Neuron (in vitro differentiated cells): Measurements from ENCODE around the gene PERM1.

Experiments used
- H2AFZ ChIP-seq: one replicate; pipeline ENCODE4 v1.6.1; 2013; ENCODE audit warnings: low read depth, mild to moderate bottlenecking, inconsistent platforms, low read length, moderate library complexity
- H3K27me3 ChIP-seq: one replicate; pipeline ENCODE4 v1.6.1; 2013; ENCODE audit warnings: low read length; ENCODE audit not compliant: insufficient read depth
- H3K36me3 ChIP-seq: one replicate; pipeline ENCODE4 v1.6.1; 2013; ENCODE audit warnings: low read length; ENCODE audit not compliant: insufficient read depth
- H3K4me1 ChIP-seq: one replicate; pipeline ENCODE4 v1.6.1; 2013; ENCODE audit warnings: low read length; ENCODE audit not compliant: insufficient read depth
- H3K4me3 ChIP-seq: 2 replicates; pipeline ENCODE4 v1.5.1; 2013; ENCODE audit warnings: mild to moderate bottlenecking, low read length, moderate library complexity
- H3K9me3 ChIP-seq: one replicate; pipeline ENCODE4 v1.6.1; 2013; ENCODE audit warnings: low read length

PERM1 gene

GRCh38 chr1:1006305-1007159, 24.6 kb upstream of the PERM1 start:
- Histone ChIP-seq H3K4me1 (peaks cover 29% of the 10 kb centered on the region), H3K27me3 (no peaks in the 10 kb centered on the region), H3K36me3 (peaks cover 2% of the 10 kb centered on the region), H3K4me3 (no peak overlapping the region), H3K9me3 (no peaks in the 10 kb centered on the region), H2AFZ (no peak overlapping the region)

- no peak overlapping the region for H2AFZ ChIP-seq
- H3K4me1 ChIP-seq = peaks cover 29% of the 10 kb centered on the region
- H3K36me3 ChIP-seq = peaks cover 2% of the 10 kb centered on the region
- H3K4me3 ChIP-seq = no peak overlapping the region
- H3K27me3 ChIP-seq = no peaks in the 10 kb centered on the region
- H3K9me3 ChIP-seq = no peaks in the 10 kb centered on the region
Measured at GRCh38 chr1:1005774-1006304, 23.9 kb upstream of the PERM1 start.

- no peaks in the 10 kb centered on the region for H3K27me3 ChIP-seq
- H3K9me3 ChIP-seq = no peaks in the 10 kb centered on the region
- H3K4me3 ChIP-seq = peak overlapping the region; percentile 34
Measured at GRCh38 chr1:1004780-1005697, 23.1 kb upstream of the PERM1 start.

GRCh38 chr1:1004420-1004779, 22.5 kb upstream of the PERM1 start:
- Histone ChIP-seq H3K4me1 (peaks cover 29% of the 10 kb centered on the region), H3K4me3 (no peak overlapping the region), H3K27me3 (no peaks in the 10 kb centered on the region), H3K9me3 (no peaks in the 10 kb centered on the region), H2AFZ (no peak overlapping the region), H3K36me3 (peaks cover 2% of the 10 kb centered on the region)

More at GRCh38 chr1:1004780-1005697, 23.1 kb upstream of the PERM1 start:
- Histone ChIP-seq H2AFZ (no peak overlapping the region), H3K4me1 (peaks cover 29% of the 10 kb centered on the region), H3K36me3 (peaks cover 2% of the 10 kb centered on the region)

GRCh38 chr1:1003618-1004419, 21.9 kb upstream of the PERM1 start:
- Histone ChIP-seq H3K36me3 (peaks cover 2% of the 10 kb centered on the region), H3K4me3 (no peak overlapping the region), H2AFZ (no peak overlapping the region), H3K4me1 (peaks cover 29% of the 10 kb centered on the region), H3K27me3 (no peaks in the 10 kb centered on the region), H3K9me3 (no peaks in the 10 kb centered on the region)

- peak overlapping the region; percentile 52 for H3K4me3 ChIP-seq
- no peak overlapping the region for H2AFZ ChIP-seq
- no peaks in the 10 kb centered on the region for H3K9me3 ChIP-seq
- peaks cover 5% of the 10 kb centered on the region for H3K36me3 ChIP-seq
- no peaks in the 10 kb centered on the region for H3K27me3 ChIP-seq
- H3K4me1 ChIP-seq = peaks cover 45% of the 10 kb centered on the region
Measured at GRCh38 chr1:1001057-1001783, 19.3 kb upstream of the PERM1 start.

GRCh38 chr1:1000357-1001056, 18.6 kb upstream of the PERM1 start:
- Histone ChIP-seq H3K4me3 (peak overlapping the region; percentile 52), H3K36me3 (peaks cover 5% of the 10 kb centered on the region), H3K4me1 (peaks cover 43% of the 10 kb centered on the region), H2AFZ (no peak overlapping the region), H3K27me3 (no peaks in the 10 kb centered on the region), H3K9me3 (no peaks in the 10 kb centered on the region)

GRCh38 chr1:999725-1000356, 17.9 kb upstream of the PERM1 start, which contains the start of gene HES4:
Gene HES4 (minus strand): TSS chr1:1000097. CDS start chr1:999973, 124 bp downstream.
- Histone ChIP-seq H3K9me3 (no peaks in the 10 kb centered on the region), H3K27me3 (no peaks in the 10 kb centered on the region), H3K4me3 (peak within 1 kb of the TSS; percentile 52), H3K36me3 (peaks cover 5% of the 10 kb centered on the region), H3K4me1 (peaks cover 36% of the 10 kb centered on the region), H2AFZ (no peak within 1 kb of the TSS)

GRCh38 chr1:998995-999724, 17.3 kb upstream of the PERM1 start:
- peak overlapping the region; percentile 52 for H3K4me3 ChIP-seq

GRCh38 chr1:998745-998994, 16.8 kb upstream of the PERM1 start:
- Histone ChIP-seq H3K9me3 (no peaks in the 10 kb centered on the region), H2AFZ (no peak overlapping the region), H3K4me1 (peaks cover 25% of the 10 kb centered on the region), H3K27me3 (no peaks in the 10 kb centered on the region), H3K36me3 (peaks cover 5% of the 10 kb centered on the region), H3K4me3 (peak overlapping the region; percentile 52)

More at GRCh38 chr1:998995-999724, 17.3 kb upstream of the PERM1 start:
- Histone ChIP-seq H3K27me3 (no peaks in the 10 kb centered on the region), H3K4me1 (peaks cover 29% of the 10 kb centered on the region), H3K36me3 (peaks cover 5% of the 10 kb centered on the region), H3K9me3 (no peaks in the 10 kb centered on the region), H2AFZ (no peak overlapping the region)
